Muscle of back (tissue), 13 donors: ENCODE results near the gene TMEM243. TPM values are rescaled to one million over a fixed set of nuclear protein-coding genes. Genes with fewer than 3 reads are reported as not detected.
"Not testable (repeated sequence)": the region's sequence is repeated elsewhere in the genome, so short reads cannot be mapped to it uniquely, and the experiment has no call there.

ENCODE experiments used
- DNase-seq, 3 donors: peaks; one replicate each; pipeline versions ENCODE4 v3.0.0 to v3.0.0-alpha.2; 2013
- long read RNA-seq, 9 donors: transcript quantifications; one replicate each; lab custom pipeline, GENCODE V29; 2026
- polyA plus RNA-seq, 10 donors: library from polyadenylated mRNA; unstranded; fragments of 120-200 nt; gene quantifications; one replicate each; pipeline ENCODE4 v1.2.1, GENCODE V29; 2013; ENCODE audit not compliant: insufficient read length in 10 of 10

Gene TMEM243, protein sequence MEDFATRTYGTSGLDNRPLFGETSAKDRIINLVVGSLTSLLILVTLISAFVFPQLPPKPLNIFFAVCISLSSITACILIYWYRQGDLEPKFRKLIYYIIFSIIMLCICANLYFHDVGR
- polyA plus RNA-seq, result 10 to 100 TPM; 14.2 to 26.1 (median 18.6) TPM
- long read RNA-seq, donor 1, partial matches to known transcripts, result 0 of 6 reads
- long read RNA-seq, donor 1, other reads (novel, unspliced or antisense), result 0 of 6 reads
- long read RNA-seq, donor 2, partial matches to known transcripts, result 0 of 5 reads
- long read RNA-seq, donor 2, other reads (novel, unspliced or antisense), result 0 of 5 reads
- long read RNA-seq, donor 3, result 0 reads
- long read RNA-seq, donor 4, partial matches to known transcripts, result 0 of 3 reads
- long read RNA-seq, donor 4, other reads (novel, unspliced or antisense), result 0 of 3 reads
- long read RNA-seq, donor 5, transcript TMEM243-203 (5 exons, 1,273 nt), result major isoform, 6 of 11 reads
- long read RNA-seq, donor 5, transcript TMEM243-201 (4 exons, 1,063 nt), result minor isoform, 5 of 11 reads
- long read RNA-seq, donor 5, partial matches to known transcripts, result 0 of 11 reads
- long read RNA-seq, donor 5, other reads (novel, unspliced or antisense), result 0 of 11 reads
- long read RNA-seq, donor 6, transcript TMEM243-201 (4 exons, 1,063 nt), result minor isoform, 5 of 11 reads
- long read RNA-seq, donor 6, transcript TMEM243-203 (5 exons, 1,273 nt), result major isoform, 6 of 11 reads
- long read RNA-seq, donor 6, partial matches to known transcripts, result 0 of 11 reads
- long read RNA-seq, donor 6, other reads (novel, unspliced or antisense), result 0 of 11 reads
- long read RNA-seq, donor 7, partial matches to known transcripts, result 0 of 5 reads
- long read RNA-seq, donor 7, other reads (novel, unspliced or antisense), result 0 of 5 reads
- long read RNA-seq, donor 8, transcript TMEM243-203 (5 exons, 1,273 nt), result major isoform, 5 of 10 reads
- long read RNA-seq, donor 8, partial matches to known transcripts, result 0 of 10 reads
- long read RNA-seq, donor 8, other reads (novel, unspliced or antisense), result 0 of 10 reads
- long read RNA-seq, donor 9, partial matches to known transcripts, result 0 of 1 reads
- long read RNA-seq, donor 9, other reads (novel, unspliced or antisense), result 0 of 1 reads

DNA sequence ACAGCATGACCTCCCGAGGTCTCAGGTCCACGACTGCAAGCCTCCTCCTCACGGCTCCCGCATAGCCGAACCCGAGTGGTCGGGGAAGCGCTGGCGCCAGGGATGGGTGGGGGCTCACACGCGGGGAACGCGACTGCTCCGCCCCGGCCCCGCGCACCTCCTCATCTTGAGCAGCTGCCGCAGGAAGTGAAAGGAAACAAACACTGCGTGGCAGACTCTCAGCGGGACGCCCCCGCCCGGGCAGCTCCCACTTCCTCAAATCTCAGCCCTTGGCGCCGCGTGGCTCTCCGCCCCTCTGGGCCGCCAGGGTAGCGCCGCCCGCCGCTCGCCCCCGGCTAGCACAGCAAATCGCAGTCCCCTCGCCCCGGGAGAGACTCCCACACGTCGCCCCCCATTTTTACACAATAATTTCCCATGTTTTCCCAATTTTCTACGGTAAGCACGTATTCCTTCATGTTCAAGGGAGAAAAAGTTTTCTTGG is at the start of gene TMEM243:
TSS of gene TMEM243 (minus strand) at position 188 of the 481 bp plus-strand sequence. CDS start 229 bp downstream, outside the sequence.
- DNase-seq, result peak; percentile 60 to 90 (median 79)

DNA sequence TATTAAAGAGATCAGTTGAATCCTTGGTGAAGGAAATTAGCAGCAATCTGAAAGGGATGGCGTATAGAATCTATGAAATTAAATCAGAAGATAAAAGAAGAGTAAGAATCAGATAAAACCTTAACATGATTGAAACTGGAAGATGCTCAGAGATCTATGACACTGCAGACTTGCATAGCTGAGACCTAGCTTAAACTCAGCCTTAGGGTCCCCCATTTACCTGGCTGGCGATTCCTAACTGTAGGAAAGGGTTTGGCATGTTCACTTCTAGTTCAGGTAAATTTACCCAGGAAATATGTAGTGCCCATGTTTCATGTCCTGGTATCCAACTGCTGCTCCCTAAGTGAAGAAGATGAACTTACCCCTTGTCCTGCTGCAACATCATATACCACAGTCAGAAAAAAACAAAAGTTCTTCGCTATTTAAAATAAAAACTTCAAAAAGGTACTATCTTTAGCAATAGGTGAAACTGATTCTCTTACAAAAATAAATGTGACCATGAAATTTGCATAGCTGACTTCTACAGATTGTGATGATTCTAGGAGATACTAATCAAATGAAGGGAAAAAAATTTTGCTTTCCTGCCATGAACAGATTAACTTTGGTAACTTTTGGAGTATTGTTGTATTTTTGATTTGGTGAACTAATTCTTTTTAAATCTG is 47.8 kb upstream of the TMEM243 start:
- DNase-seq, result no peak

DNA sequence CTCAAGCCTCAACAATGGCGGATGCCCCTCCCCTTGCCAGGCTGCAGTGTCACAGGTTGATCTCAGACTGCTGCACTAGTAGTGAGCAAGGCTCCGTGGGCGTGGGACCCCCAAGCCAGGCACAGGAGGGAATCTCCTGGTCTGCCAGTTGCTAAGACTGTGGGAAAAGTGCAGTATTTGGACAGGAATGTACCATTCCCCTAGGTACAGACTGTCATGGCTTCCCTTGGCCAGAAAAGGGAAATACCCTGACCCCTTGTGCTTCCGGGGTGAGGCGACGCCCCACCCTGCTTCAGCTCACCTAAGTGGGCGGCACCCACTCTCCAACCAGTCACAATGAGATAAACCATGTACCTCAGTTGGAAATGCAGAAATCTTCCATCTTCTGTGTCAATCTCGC is 44.0 kb upstream of the TMEM243 start:
- no peak for DNase-seq

DNA sequence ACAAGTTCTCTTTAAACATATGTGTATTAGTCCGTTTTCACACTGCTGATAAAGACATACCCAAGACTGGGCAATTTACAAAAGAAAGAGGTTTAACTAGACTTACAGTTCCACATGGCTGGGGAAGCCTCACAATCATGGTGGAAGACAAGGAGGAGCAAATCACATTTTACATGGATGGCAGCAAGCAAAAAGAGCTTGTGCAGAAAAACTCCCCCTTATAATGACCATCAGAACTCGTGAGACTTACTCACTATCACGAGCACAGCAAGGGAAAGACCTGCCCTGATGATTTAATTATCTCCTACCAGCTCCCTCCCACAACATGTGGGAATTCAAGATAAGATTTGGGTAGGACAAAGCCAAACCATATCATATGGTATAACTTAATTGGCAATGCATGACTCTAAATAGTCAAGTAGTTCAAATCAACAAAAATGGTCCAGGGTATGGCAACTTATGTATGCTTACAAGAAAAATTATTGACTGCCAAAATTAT is 34.1 kb upstream of the TMEM243 start:
- DNase-seq, result no peak

DNA sequence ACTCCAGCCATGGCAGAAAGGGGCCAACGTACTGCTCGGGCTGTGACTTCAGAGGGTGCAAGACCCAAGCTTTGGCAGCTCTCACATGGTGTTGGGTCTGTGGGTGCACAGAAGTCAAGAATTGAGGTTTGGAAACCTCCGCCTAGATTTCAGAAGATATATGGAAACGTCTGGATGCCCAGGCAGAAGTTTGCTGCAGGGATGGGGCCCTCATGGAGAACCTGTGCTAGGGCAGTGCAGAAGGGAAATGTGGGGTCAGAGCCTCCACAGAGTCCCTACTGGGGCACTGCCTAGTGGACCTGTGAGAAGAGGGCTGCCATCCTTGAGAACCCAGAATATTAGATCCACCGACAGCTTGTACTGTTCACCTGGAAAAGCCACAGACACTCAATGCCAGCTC is 26.1 kb upstream of the TMEM243 start:
- DNase-seq, result not testable (repeated sequence)

DNA sequence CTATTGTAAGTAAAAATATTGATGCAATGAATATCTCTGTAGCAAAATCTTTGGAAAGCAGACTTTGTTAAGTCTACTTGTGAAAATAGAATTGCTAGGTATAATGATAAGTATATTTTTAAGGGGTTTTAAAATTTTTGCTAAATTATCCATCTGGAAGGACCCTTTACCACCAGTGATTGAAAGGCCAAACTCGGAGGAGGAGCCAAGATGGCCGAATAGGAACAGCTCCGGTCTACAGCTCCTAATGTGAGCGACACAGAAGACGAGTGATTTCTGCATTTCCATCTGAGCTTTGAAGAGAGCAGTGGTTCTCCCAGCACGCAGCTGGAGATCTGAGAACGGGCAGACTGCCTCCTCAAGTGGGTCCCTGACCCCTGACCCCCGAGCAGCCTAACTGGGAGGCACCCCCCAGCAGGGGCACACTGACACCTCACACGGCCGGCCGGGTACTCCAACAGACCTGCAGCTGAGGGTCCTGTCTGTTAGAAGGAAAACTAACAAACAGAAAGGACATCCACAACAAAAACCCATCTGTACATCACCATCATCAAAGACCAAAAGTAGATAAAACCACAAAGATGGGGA is 19.0 kb upstream of the TMEM243 start:
- not testable (repeated sequence) for DNase-seq

DNA sequence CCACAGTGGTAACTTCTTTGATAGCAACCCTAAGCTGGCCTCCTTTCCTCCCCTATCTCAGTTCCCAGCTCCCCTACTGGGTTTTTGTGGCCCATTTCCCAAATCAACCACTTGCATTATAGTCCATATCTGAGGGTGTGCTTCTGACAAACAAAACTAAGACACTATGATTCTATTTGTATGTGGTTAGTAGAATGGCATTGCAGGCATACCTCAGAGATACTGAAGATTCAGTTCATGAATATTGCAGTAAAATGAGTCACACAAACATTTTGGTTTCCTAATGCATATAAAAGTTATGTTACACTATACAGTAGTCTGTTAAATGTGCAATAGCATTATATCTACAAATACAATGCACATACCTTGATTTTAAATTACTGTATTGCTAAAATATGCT is 15.4 kb upstream of the TMEM243 start:
- peak in 1 of 3 donors; percentile 17 for DNase-seq

DNA sequence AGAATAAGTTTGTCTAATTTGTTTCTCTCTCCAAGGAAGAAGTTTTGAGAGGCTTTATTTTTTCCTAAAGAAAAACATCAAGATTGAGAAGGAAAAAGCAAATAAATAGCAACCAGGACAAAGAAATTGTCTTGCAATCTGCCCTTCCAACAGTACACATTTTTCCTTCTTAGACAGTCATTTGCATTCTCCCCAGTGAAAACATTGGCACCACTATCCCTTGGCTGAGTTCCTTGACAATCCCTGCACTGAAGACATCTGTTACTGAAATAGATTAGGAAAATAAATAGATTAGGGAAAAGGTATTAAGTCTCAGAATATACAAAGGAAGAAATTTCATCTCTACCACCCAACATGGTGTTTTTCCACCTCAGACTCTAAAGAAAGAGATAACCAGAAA is 12.2 kb upstream of the TMEM243 start:
- peak; percentile 32 to 59 (median 58) for DNase-seq

DNA sequence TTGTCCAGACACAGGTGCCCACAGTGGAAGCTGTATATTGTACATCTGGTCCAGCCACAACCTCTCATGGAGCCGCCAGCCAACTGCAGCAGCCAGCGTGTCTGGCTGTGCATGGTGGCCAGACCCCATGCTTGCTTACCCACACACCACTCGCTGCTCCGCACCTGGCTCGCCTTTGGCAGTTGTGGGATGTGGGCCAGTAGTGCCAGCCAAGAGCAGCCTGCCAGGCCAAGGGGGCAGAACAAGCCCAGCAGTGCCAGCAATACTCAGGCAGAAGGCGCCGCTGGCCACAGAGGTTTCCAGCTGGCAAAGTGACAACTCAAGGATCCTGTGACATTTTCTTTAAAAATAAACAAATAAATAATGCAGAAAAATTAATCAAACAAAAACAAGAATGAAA is 11.7 kb upstream of the TMEM243 start:
- DNase-seq, result peak in 2 of 3 donors; percentile 11 to 32

DNA sequence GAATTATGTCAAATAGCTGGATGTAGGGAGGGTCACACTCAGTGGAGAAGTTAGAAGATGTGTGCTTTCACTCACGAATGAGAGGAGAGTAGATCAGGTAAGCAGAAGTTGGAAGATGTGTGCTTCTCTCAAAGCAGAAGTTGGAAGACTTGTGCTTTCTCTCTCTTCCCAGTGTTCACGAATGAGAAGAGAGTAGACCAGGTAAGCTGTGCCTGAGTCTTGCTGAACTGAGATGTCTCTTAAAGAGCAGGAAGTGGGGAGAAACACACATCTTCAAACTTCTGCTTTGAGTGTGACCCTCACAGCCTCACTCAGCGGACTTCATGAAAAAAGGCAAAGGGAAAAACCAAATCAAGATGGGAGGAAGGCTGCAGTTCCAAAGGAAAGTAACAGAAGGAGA is 7.0 kb upstream of the TMEM243 start:
- no peak for DNase-seq

DNA sequence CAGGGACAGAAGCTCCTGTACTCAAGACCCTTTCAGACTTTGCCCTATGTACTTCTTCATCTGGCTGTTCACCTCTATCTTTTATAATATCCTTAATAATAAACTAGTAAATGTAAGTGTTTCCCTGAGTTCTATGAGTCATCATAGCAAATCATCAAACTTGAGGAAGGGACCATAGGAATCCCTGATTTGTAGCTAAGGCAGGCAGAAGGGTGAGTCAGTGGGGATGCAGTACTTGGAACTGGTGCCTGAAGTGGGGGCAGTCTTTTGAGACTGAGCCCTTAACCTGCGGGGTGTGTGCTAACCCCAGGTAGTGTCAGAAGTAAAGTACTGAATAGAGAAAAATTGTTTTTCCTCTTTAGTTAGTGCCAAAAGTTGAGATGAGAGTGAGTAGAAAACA is 6.2 kb upstream of the TMEM243 start:
- no peak for DNase-seq

DNA sequence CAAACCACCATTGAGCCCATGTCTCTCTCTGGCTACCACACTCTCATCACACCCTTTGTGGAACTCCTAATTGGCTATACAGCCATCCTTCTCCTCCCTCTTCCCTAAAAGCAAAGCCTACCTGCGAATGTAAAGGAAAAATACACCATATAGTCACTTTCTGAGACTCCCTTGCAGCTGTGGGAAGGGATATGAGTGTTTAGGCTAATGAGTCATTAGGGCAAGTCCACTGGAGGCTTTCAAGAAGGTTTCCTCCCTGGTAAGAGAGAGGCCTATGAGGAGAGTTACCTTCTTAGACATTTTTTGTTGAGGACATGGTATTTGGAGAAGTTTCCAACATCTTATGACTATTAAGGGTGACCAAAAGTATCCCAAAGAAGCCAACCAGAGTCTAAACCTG is 4.1 kb upstream of the TMEM243 start:
- no peak for DNase-seq

DNA sequence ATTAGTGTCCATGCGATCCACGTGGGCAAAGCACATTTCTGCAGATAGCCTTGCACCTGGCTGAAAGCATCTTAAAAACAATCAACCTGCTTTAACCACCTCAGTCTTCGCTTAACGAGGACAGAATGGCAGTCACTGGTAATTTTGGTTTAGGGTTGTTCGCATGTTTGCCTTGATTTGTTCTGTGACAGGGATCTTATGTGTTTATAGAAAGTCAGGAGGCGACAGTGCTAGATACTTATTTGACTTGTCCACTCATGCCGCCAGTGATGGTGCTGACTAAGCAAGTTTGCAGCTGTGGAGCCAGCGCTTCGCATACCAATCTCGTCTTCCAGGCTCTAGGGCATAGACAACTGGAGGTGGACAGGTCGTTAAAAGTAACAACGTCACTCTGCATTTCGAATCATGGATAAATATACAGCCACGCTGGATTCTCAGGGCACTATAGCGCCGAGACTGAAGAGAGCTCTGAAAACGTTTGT is 1.2 kb upstream of the TMEM243 start:
- peak in 2 of 3 donors; percentile 22 to 23 for DNase-seq

DNA sequence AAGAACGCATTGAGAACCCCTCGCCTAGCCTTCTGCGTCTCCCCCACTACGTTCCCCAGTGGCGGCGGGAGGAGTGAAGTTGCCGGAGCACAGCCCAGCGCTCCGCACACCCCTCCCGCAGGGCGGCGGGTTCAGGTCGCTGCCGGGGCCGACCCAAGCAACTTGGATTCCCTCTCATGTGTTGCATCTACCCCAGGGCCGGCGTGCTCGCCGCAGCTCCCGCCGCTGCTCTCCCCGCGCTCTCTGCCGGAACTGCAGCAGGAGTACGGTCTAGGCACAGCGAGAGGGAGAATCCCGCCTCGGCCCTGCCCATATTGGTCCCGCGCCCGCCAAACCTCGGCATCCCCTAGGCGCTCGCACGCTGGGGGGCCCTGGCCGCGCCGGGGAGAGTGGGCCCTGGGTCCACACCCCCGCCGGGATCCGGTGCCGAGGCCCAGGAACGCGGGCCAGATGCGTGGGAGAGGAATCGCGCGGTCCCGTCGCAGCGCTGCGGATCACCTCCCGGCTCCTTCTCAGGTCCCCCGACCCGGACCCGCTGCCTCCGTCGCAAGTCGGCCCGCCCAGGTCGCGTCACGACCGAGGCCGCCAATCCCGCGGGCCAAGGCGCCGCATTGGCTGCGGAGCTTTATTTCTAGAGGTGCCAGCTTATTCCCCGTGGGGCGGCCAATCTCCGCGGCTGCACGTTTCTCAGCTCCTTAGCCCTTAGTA is 648 bp upstream of the TMEM243 start:
- DNase-seq, result peak; percentile 63 to 90 (median 74)

DNA sequence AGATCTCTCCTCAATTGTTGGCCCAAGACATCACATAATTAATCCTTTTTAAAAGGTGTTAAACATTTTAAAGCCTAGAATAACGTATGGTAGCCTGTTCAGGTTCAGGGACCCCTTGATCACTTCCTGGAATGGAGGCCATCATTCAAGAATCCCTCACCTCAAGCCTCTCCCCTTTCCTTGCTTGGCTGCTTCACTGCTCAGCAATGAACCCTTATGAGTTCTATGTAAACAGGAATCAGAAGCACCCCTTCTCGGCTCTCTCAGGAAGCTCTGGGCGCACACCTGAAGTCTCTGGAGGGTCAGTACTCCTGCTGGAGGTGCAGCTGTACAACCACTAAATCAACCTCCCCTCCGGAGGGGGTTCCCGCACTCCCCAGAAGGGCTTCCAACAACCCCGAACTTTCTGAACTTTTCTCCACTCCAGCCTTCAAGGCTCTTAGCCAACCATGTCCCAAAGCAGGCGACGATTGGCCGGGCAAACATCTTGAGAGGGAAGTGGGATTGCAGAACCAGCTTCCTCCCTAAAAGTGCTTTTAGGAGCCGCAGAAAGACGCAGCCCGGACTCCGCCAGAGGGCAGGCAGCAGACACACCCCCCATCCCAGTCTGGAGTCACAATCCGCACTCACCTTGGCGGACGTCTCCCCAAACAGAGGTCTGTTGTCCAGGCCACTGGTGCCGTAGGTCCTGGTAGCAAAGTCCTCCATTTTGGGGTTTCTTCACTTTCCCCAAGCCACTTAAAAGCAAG is 562 bp downstream of the TMEM243 start:
- peak; percentile 34 to 85 (median 62) for DNase-seq

DNA sequence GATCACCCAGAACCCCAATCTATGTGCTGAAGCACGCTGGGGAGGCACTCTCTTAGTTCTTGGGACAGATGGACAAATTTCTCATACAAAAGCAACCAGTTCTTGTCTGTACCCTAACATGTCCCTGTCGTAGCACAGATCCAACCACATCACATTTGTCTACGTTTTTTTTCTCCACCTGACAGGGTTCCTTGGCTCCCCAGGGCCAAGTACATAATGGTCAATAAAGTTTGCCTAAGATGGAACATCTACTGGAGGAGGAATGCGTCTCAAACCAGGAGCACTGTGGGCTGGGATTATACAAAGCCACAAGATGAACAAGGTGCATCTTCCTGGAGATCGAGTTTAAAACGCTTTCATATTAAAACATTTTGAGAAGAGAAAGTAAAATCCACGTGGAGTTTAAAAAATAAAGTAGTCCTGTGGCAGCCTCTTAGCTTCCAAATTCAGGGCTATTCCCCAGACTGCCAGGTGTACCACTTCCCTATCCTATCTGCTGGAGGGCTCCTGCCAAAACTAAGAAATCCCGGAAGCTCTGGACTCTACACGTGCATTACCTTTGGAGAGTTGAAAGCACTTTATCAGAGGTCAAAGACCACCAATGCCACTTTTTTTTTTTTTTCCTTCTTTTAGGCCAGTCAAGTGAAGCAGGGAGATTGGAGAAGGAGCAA is 1.4 kb downstream of the TMEM243 start:
- DNase-seq, result no peak

DNA sequence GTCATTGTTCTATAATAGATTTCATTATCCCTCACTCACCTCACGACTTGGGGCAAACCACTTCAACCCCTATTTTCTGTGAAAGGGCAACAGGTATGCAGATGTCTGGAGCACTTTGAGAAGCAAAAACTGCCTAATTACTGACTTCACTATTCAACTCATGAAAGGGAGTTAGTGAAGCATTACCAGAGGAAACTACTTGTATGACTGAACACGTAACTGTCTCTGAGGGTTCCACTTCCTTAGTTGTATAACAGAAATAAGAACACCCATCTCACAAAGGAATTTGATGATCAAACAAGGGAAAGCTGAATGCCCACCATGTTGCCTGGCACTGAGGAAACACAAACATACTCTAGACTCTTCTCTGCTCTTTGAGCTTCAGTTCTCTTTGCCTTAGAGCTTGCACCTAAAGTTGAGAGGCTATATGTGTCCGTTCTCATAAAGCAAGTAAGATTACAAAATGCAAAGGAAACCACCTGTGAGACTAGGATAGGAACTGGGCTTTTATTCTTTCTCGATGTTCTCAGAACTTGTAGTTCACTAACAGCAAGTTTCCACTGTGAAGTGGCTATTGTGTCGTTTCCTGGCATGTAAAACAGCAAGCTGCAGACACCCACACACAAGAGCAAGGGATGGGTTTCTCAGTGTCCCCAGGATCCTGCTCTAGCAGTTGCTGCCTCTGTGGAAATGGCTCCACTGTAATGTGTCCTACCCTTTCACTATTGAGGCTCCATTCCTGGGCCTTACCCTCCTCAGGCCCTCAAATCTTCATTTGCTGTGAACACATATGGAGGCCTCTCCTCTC is 2.6 kb downstream of the TMEM243 start:
- DNase-seq, result no peak

DNA sequence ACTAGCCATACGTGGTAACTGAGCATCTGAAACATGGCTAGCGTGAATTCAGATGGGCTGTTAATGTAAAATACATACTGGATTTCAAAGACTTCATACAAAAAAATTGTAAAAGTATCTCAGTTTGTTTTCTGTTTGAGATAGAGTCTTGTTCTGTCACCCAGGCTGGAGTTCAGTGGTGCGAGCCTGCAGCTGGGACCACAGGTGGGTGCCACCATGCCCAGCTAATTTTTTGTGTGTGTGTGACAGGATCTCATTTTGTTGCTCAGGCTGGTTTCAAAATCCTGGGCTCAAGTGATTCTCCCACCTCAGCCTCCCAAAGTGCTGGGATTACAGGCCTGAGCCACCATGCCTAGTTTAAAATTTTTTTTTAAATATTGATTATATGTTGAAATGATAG is 4.5 kb downstream of the TMEM243 start:
- DNase-seq, result no peak
